Left lung (tissue), 14 donors: ENCODE results near the gene CEP78. TPM values are rescaled to one million over a fixed set of nuclear protein-coding genes. Genes with fewer than 3 reads are reported as not detected.

Experiments
- ATAC-seq: fragments of 200-7000 bp; cut with Tn5 transposase; one replicate; pipeline ENCODE4 v1.9.1; 2020; ENCODE audit warnings: moderate library complexity
- DNase-seq, 4 donors: peaks; one replicate each; pipeline ENCODE4 v3.0.0-alpha.2; 2013 to 2020
- H3K27ac ChIP-seq, 2 donors: fragments of 200-600 bp; sonication (generic) in 1 of 2; one replicate each; pipeline versions ENCODE4 v1.5.0 to v1.8.0; 2020 to 2021
- H3K27me3 ChIP-seq, 2 donors: fragments of 200-600 bp; sonication (generic) in 1 of 2; one replicate each; pipeline versions ENCODE4 v1.5.0 to v1.8.0; 2020 to 2021
- H3K36me3 ChIP-seq, 2 donors: fragments of 200-600 bp; sonication (generic) in 1 of 2; one replicate each; pipeline versions ENCODE4 v1.5.0 to v1.8.0; 2020 to 2021
- H3K4me1 ChIP-seq, 2 donors: fragments of 200-600 bp; one replicate each; pipeline ENCODE4 v1.8.0; 2021
- H3K4me3 ChIP-seq, 2 donors: fragments of 200-600 bp; sonication (generic) in 1 of 2; one replicate each; pipeline versions ENCODE4 v1.5.0 to v1.8.0; 2020 to 2021; ENCODE audit warnings: mild to moderate bottlenecking in 1 of 2
- H3K9me3 ChIP-seq, 2 donors: fragments of 200-600 bp; sonication (generic) in 1 of 2; one replicate each; pipeline versions ENCODE4 v1.5.0 to v1.8.0; 2020 to 2021
- CTCF ChIP-seq, 2 donors: fragments of 200-600 bp; sonication (generic) in 1 of 2; IDR thresholded peaks; one replicate each; pipeline versions ENCODE4 v1.5.0 to v1.8.0; 2021; ENCODE audit warnings: antibody characterized with exemption in 2 of 2
- intact Hi-C, 2 donors: fragments of 100-400 bp; cut with DNase I; formaldehyde crosslinking; loops; one replicate each; pipeline versions ENCODE4 v1.11.2 to v1.14.2; 2022
- long read RNA-seq, 12 donors: library from polyadenylated mRNA in 2 of 12; unstranded in 2 of 12; transcript quantifications; one replicate each; pipeline ENCODE4 v2.0.0 and lab custom pipeline, GENCODE V29; 2019 to 2026
- polyA plus RNA-seq, 6 donors: library from polyadenylated mRNA; unstranded; fragments of 120-200 nt; gene quantifications; one replicate each; pipeline ENCODE4 v1.2.1, GENCODE V29; 2013; ENCODE audit not compliant: insufficient read length in 6 of 6
- total RNA-seq, 2 donors: library from RNA; stranded (reverse); fragmentation: NEBNext Ultra II Directional; extraction: Animal tissue kit (Norgen Biotek cat#: 25700); gene quantifications; one replicate each; pipeline ENCODE4 v1.2.1, GENCODE V29; 2021
- donor health status: DM: no; HTN: yes; CAD: no.
- donor health status: DM: no; HTN: no; CAD: no.

CEP78 gene, protein sequence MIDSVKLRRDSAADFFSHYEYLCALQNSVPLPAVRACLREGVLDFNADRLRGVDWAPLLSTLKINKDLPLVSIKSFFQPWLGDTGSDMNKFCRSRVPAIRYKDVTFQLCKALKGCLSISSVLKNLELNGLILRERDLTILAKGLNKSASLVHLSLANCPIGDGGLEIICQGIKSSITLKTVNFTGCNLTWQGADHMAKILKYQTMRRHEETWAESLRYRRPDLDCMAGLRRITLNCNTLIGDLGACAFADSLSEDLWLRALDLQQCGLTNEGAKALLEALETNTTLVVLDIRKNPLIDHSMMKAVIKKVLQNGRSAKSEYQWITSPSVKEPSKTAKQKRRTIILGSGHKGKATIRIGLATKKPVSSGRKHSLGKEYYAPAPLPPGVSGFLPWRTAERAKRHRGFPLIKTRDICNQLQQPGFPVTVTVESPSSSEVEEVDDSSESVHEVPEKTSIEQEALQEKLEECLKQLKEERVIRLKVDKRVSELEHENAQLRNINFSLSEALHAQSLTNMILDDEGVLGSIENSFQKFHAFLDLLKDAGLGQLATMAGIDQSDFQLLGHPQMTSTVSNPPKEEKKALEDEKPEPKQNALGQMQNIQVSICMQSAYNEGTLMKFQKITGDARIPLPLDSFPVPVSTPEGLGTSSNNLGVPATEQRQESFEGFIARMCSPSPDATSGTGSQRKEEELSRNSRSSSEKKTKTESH
- total RNA-seq (10 to 100 TPM; 14.0 to 17.3 TPM), polyA plus RNA-seq (10 to 100 TPM; 38.4 to 43.9 (median 41.1) TPM)
- long read RNA-seq, donor 1, partial matches to known transcripts = 7 of 10 reads
- long read RNA-seq, donor 1, other reads (novel, unspliced or antisense) = 0 of 10 reads
- long read RNA-seq, donor 2, partial matches to known transcripts = 0 of 3 reads
- long read RNA-seq, donor 2, other reads (novel, unspliced or antisense) = 0 of 3 reads
- long read RNA-seq, donor 3, partial matches to known transcripts = 0 of 6 reads
- long read RNA-seq, donor 3, other reads (novel, unspliced or antisense) = 0 of 6 reads
- long read RNA-seq, donor 4 = 0 reads
- long read RNA-seq, donor 5, partial matches to known transcripts = 0 of 1 reads
- long read RNA-seq, donor 5, other reads (novel, unspliced or antisense) = 0 of 1 reads
- long read RNA-seq, donor 6, partial matches to known transcripts = 6 of 10 reads
- long read RNA-seq, donor 6, other reads (novel, unspliced or antisense) = 0 of 10 reads
- long read RNA-seq, donor 7 = 0 reads
- long read RNA-seq, donor 8, full-length matches to known transcripts = 7 of 7 reads
- long read RNA-seq, donor 8, partial matches to known transcripts = 0 of 7 reads
- long read RNA-seq, donor 8, other reads (novel, unspliced or antisense) = 0 of 7 reads
- long read RNA-seq, donor 9 = 0 reads
- long read RNA-seq, donor 10 = 0 reads
- long read RNA-seq, donor 11, full-length matches to known transcripts = 4 of 16 reads
- long read RNA-seq, donor 11, partial matches to known transcripts = 12 of 16 reads
- long read RNA-seq, donor 11, other reads (novel, unspliced or antisense) = 0 of 16 reads
- long read RNA-seq, donor 12, partial matches to known transcripts = 0 of 2 reads
- long read RNA-seq, donor 12, other reads (novel, unspliced or antisense) = 0 of 2 reads

DNA sequence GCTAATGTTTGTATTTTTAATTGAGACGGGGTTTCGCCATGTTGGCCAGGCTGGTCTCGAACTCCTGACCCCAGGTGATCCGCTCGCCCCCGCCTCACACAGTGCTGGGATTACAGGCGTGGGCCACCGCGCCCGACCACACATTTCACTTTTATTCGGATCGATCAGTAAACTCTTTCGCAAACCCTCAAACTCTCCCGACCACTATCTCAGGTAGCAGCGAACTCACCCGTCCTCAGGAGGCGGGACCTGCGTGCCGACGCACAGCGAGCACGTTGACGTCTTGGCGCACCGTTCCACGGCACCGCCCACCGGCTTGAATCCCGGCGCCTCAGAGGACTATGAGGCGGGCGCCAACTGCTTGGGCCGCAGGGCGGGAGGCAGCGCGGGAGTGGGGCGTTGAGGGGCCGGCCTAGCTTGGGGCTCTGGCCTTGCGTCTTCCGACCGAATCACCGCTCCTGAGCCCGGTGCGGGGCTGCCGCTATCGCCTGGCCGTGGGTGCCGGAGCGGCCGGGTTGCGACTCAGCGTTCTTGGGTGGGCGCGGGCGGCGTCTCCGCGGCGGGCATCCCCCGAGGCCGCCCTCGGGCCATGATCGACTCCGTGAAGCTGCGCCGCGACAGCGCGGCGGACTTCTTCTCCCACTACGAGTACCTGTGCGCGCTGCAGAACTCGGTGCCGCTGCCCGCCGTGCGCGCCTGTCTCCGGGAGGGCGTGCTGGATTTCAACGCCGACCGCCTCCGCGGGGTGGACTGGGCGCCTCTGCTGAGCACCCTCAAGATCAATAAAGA is at the start of gene CEP78:
Gene CEP78 (plus strand): TSS at position 314 of the 789 bp plus-strand sequence. CDS start 276 bp downstream, at position 590.
- ATAC-seq (peak; percentile 99), DNase-seq (peak; percentile 88 to 98 (median 95))
- H3K9me3 ChIP-seq = no peaks in the 10 kb centered on the region
- H3K27me3 ChIP-seq = no peaks in the 10 kb centered on the region
- peak within 1 kb of the TSS; percentile 65 to 77 for H3K27ac ChIP-seq
- peaks cover 0 to 10% of the 10 kb centered on the region in 2 donors for H3K36me3 ChIP-seq
- H3K4me3 ChIP-seq = peak within 1 kb of the TSS; percentile 71 to 87
- H3K4me1 ChIP-seq = peaks cover 0 to 22% of the 10 kb centered on the region in 2 donors
- no peak for TF ChIP-seq CTCF (IDR thresholded peaks at IDR 0.05)
- intact Hi-C loops = no loop called here

DNA sequence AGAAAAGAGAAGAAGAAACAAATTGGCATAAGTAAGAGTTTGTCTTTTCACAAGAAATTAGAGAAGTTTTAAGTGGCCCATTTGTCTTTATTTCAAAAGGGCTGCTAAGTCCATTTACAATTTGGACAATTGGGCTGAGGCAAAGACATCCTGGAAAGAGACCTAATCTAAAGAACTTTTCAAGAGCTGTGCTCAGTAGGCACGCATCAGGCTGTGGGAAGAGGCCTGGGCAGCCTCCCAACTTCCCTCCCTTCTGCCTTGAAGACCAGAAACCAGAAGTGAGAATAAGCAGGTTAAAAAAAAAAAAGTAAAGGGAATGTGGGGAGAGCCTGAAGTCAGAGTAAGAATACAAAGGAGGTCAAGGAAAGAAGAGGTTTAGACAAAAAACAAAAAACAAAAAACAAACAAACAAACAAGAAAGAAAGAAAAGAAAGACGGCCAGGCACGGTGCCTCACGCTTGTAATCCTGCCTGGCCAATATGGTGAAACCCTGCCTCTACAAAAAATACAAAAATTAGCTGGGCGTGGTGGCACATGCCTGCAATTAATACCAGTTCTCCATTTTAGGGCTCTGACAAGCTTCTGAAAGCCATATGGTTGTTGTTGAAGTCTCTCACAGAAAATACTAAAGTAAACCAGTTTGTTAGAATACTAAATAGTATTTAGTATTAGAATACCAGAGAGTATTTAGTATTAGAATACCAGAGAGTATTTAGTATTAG is 48.0 kb upstream of the CEP78 start:
- intact Hi-C loops = no loop called here
- peak in 2 of 4 donors; percentile 27 to 72 for DNase-seq
- no peaks in the 10 kb centered on the region for H3K9me3 ChIP-seq
- TF ChIP-seq CTCF (IDR thresholded peaks at IDR 0.05) = no peak
- H3K4me1 ChIP-seq = peaks cover 8 to 16% of the 10 kb centered on the region in 2 donors
- ATAC-seq = peak; percentile 91
- H3K4me3 ChIP-seq = no peak overlapping the region
- peak overlapping the region; percentile 51 to 65 for H3K27ac ChIP-seq
- H3K27me3 ChIP-seq = no peaks in the 10 kb centered on the region
- H3K36me3 ChIP-seq = no peaks in the 10 kb centered on the region

DNA sequence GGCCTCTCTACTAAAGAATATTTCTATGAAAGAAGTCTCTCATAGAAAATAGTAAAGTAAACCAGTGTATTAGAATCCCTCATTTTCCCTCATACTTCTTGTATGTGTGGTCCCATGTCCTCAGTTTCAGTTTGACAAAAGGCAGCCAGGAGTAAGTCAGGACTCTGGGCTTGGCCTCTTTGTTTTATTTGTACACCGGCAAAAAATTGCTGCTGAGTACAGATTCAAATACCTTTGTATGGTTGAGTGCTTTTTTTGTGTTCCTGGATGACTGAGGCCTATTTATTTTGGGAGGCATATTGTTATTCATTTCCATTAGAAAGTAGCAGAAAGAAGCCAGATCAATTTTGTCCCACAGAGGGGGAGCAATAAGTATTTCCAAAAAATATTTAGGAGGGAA is 47.3 kb upstream of the CEP78 start:
- Histone ChIP-seq H3K27ac (peak overlapping the region; percentile 51 to 65), H3K27me3 (no peaks in the 10 kb centered on the region), H3K4me3 (no peak overlapping the region), H3K36me3 (no peaks in the 10 kb centered on the region), H3K9me3 (no peaks in the 10 kb centered on the region), H3K4me1 (peaks cover 8 to 16% of the 10 kb centered on the region in 2 donors)
- peak; percentile 84 for ATAC-seq
- TF ChIP-seq CTCF (IDR thresholded peaks at IDR 0.05) = no peak
- no peak for DNase-seq
- intact Hi-C loops = no loop called here

GRCh38 chr9:78189001-78189400 is 46.9 kb upstream of the CEP78 start:
- no peak for TF ChIP-seq CTCF (IDR thresholded peaks at IDR 0.05)
- ATAC-seq (no peak), DNase-seq (no peak)
- H3K4me1 ChIP-seq = peaks cover 8 to 16% of the 10 kb centered on the region in 2 donors
- H3K9me3 ChIP-seq = no peaks in the 10 kb centered on the region
- intact Hi-C loops = no loop called here
- H3K27ac ChIP-seq = peak overlapping the region in 1 of 2 donors; percentile 1
- no peaks in the 10 kb centered on the region for H3K27me3 ChIP-seq
- no peaks in the 10 kb centered on the region for H3K36me3 ChIP-seq
- H3K4me3 ChIP-seq = no peak overlapping the region
